Neural cell (in vitro differentiated cells): Measurements from ENCODE around the gene GFRA4.

ENCODE experiments used
- EP300 ChIP-seq: fragments of 450-650 bp; conservative IDR thresholded peaks from 2 replicates; pipeline ENCODE4 v1.6.1; 2014; ENCODE audit warnings: antibody characterized with exemption, mild to moderate bottlenecking, moderate library complexity; ENCODE audit not compliant: poor library complexity, severe bottlenecking
- EZH2 ChIP-seq: fragments of 200-600, 300-800 bp; shearing (Covaris generic), sonication (generic); IDR thresholded peaks from 2 replicates; pipeline ENCODE4 v1.6.1; 2014; ENCODE audit warnings: antibody characterized with exemption, low read length, borderline replicate concordance, mild to moderate bottlenecking; ENCODE audit not compliant: insufficient read depth, poor library complexity, severe bottlenecking
- MXI1 ChIP-seq: fragments of 450-650 bp; conservative IDR thresholded peaks from 2 replicates; pipeline ENCODE4 v1.6.1; 2014; ENCODE audit warnings: antibody characterized with exemption, mild to moderate bottlenecking; ENCODE audit not compliant: poor library complexity, severe bottlenecking
- POLR2AphosphoS5 ChIP-seq: IDR thresholded peaks from 2 replicates; pipeline ENCODE4 v1.6.1; 2012
- RAD21 ChIP-seq: fragments of 450-650 bp; conservative IDR thresholded peaks from 2 replicates; pipeline ENCODE4 v1.6.1; 2014; ENCODE audit warnings: antibody characterized with exemption, mild to moderate bottlenecking, moderate library complexity
- REST ChIP-seq: IDR thresholded peaks from 2 replicates; pipeline ENCODE4 v1.6.1; 2012; ENCODE audit warnings: borderline replicate concordance
- SMC3 ChIP-seq: fragments of 450-650 bp; conservative IDR thresholded peaks from 2 replicates; pipeline ENCODE4 v1.6.1; 2014; ENCODE audit warnings: antibody characterized with exemption, mild to moderate bottlenecking, moderate library complexity; ENCODE audit not compliant: poor library complexity
- TAF1 ChIP-seq: IDR thresholded peaks from 2 replicates; pipeline ENCODE4 v1.6.1; 2012; ENCODE audit warnings: low read depth
- TF ChIP-seq, protein P1 (sequence below): fragments of 450-650 bp; IDR thresholded peaks from 2 replicates; pipeline ENCODE4 v1.5.1; 2014; ENCODE audit warnings: antibody characterized with exemption, mild to moderate bottlenecking, moderate library complexity; ENCODE audit not compliant: poor library complexity, severe bottlenecking

DNA sequence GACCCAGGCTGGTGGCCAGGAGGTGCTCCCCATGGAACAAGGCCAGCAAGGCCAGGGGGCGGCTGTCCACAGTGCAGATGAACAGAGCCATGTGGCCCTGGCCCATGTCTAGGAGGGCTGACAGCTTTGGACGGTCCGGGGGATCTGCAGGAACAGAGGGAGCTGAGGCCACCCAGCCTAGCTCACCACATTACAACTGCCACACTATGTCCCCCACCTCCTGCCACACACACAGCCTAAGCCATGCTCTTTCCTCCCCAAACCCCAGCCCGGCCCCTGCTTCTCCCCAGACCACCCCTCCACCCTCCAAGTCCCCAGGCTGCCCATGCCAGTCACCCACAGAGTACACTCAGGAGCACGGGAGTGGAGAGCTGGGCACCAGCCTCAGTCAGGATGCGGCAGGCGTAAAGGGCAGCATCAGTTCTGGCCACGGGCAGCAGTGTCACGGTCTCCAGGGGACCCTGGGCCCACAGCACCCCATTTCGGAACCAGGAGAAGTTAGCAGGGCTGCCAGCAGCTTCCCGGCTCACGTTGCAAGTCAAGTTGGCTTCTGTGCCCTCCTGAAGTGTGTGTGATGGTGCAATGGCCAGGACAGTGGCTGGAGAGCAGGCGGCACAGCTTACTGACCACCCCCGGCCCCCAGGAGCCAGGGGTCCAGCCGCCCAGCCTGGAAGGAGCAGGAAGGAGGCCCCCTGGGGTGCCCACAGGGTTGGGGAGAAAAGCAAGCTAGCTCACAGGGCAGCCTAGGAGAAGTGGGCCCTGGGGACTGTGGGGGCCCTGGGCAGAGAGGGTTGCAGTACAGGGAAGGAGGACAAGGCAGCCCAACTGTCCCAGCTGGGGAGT is 33.8 kb upstream of the GFRA4 start:
- TF ChIP-seq SMC3 = no peak
- TF ChIP-seq, protein P1, sequence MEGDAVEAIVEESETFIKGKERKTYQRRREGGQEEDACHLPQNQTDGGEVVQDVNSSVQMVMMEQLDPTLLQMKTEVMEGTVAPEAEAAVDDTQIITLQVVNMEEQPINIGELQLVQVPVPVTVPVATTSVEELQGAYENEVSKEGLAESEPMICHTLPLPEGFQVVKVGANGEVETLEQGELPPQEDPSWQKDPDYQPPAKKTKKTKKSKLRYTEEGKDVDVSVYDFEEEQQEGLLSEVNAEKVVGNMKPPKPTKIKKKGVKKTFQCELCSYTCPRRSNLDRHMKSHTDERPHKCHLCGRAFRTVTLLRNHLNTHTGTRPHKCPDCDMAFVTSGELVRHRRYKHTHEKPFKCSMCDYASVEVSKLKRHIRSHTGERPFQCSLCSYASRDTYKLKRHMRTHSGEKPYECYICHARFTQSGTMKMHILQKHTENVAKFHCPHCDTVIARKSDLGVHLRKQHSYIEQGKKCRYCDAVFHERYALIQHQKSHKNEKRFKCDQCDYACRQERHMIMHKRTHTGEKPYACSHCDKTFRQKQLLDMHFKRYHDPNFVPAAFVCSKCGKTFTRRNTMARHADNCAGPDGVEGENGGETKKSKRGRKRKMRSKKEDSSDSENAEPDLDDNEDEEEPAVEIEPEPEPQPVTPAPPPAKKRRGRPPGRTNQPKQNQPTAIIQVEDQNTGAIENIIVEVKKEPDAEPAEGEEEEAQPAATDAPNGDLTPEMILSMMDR = no peak
- TF ChIP-seq MXI1 = no peak
- no peak for TF ChIP-seq TAF1
- TF ChIP-seq EZH2 = no peak
- no peak for TF ChIP-seq RAD21
- TF ChIP-seq REST = no peak
- no peak for TF ChIP-seq POLR2AphosphoS5
- no peak for TF ChIP-seq EP300
